GM12872 (cell line): ENCODE measurements around the gene ARNT2.

Source experiments
- CTCF ChIP-seq: IDR thresholded peaks from 3 replicates; pipeline ENCODE4 v1.5.1; 2011; ENCODE audit warnings: low read depth, mild to moderate bottlenecking, low read length, moderate library complexity; ENCODE audit not compliant: insufficient read depth

ARNT2 gene

GRCh38 chr15:80399508-80399907 is 4.7 kb upstream of the ARNT2 start:
- no peak for TF ChIP-seq CTCF

- TF ChIP-seq CTCF: no peak
These were observed 2.7 kb upstream of the ARNT2 start for GRCh38 chr15:80401456-80401855.

- no peak for TF ChIP-seq CTCF
These were observed 1.8 kb upstream of the ARNT2 start for GRCh38 chr15:80402339-80402738.

GRCh38 chr15:80403712-80404056 is 498 bp upstream of the ARNT2 start:
- TF ChIP-seq CTCF: no peak

GRCh38 chr15:80404761-80405553 is 775 bp downstream of the ARNT2 start:
- no peak for TF ChIP-seq CTCF

GRCh38 chr15:80405554-80405850 is 1.3 kb downstream of the ARNT2 start:
- TF ChIP-seq CTCF: no peak

GRCh38 chr15:80405970-80406369 is 1.8 kb downstream of the ARNT2 start:
- no peak for TF ChIP-seq CTCF
